ENCODE results near the gene UBE2E3.
A peak's percentile ranks its signal among the peaks of the same experiment; 100 is the strongest.

UBE2E3 gene

DNA sequence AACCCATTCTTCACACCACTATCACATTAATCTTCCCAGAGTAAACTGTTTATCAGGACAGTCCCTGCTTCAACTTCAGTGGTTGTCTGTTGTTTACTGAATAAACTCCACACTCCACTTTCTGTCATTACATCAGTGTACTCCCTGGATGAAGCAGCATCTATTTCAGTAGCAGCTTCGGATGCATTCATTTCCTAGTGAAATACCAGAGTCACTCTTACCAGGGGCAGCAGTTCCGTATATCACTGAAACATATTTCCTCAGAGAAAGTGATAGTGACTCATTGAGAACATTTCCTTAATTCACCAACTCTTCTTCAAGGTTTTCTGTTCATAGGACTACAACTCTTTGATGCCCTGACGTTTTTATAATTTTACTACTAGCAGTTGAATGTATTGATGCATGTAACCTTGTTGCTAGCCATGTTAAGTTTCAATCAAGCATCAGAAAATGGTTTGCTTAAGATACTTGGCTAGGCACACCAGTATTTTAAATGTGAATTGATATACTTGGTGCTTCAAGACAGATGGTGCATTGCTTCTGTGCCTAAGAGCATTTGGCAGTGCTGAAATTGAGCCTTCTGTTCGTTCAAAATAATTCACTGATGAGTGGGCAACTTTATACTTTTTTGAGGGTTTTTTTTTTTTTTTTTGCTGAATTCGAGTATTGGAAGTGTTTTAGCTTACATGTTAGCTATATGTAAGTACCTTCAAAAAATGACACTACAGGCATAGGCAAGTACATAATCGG, 92.3 kb downstream of the UBE2E3 start:
- Histone ChIP-seq H3K27ac (ENCODE audit: insufficient read depth in 1 of 2, low read depth in 1 of 2, low read length in 2 of 2, poor library complexity in 1 of 2, severe bottlenecking in 2 of 2) (no peak overlapping the region), H3K36me3 (ENCODE audit: control insufficient read depth in 4 of 4, insufficient read depth in 4 of 4, low read length in 3 of 4) (peaks cover 0 to 2% (median 0%) of the 10 kb centered on the region in 4 experiments), H3K4me1 (ENCODE audit: control extremely low read depth in 1 of 4, control insufficient read depth in 4 of 4, insufficient read depth in 4 of 4, low read length in 3 of 4) (peaks cover 4 to 19% (median 6%) of the 10 kb centered on the region in 4 experiments), H3K9me3 (ENCODE audit: control extremely low read depth in 1 of 5, control insufficient read depth in 4 of 5, insufficient read depth in 2 of 5, low read depth in 1 of 5, low read length in 4 of 5) (no peaks in the 10 kb centered on the region), H3K4me3 (ENCODE audit: control insufficient read depth in 1 of 7, extremely low read depth in 1 of 7, insufficient read depth in 4 of 7, low read depth in 2 of 7, low read length in 6 of 7) (no peak overlapping the region), H3K27me3 (replicated peaks in 2 of 5; ENCODE audit: control insufficient read depth in 4 of 5, insufficient read depth in 5 of 5, low read length in 4 of 5) (no peaks in the 10 kb centered on the region)
- POLR2A ChIA-PET: no interaction called here
- CTCF ChIA-PET: no interaction called here
- 27% methylated on average over 3 of the region's 6 CpGs for whole genome bisulfite sequencing (ENCODE audit: insufficient coverage)
- peak; percentile 31 to 88 (median 81) for DNase-seq

- CTCF ChIA-PET: interaction anchor here (1.2 kb wide), 1 partner anchor 14 kb away, joined by 4 read pairs; no protein-coding TSS in a partner anchor
- H3K36me3 ChIP-seq (ENCODE audit: control insufficient read depth in 4 of 4, insufficient read depth in 4 of 4, low read length in 3 of 4): peaks cover 0 to 2% (median 0%) of the 10 kb centered on the region in 4 experiments
- POLR2A ChIA-PET: interaction anchor here (0.5 kb wide), 1 partner anchor 44 kb away, joined by 3 read pairs; no protein-coding TSS in a partner anchor
- DNase-seq: no peak
- no peaks in the 10 kb centered on the region for H3K27me3 ChIP-seq (replicated peaks in 2 of 5; ENCODE audit: control insufficient read depth in 4 of 5, insufficient read depth in 5 of 5, low read length in 4 of 5)
- peaks cover 4 to 19% (median 6%) of the 10 kb centered on the region in 4 experiments for H3K4me1 ChIP-seq (ENCODE audit: control extremely low read depth in 1 of 4, control insufficient read depth in 4 of 4, insufficient read depth in 4 of 4, low read length in 3 of 4)
- no peak overlapping the region for H3K4me3 ChIP-seq (ENCODE audit: control insufficient read depth in 1 of 7, extremely low read depth in 1 of 7, insufficient read depth in 4 of 7, low read depth in 2 of 7, low read length in 6 of 7)
- H3K27ac ChIP-seq (ENCODE audit: insufficient read depth in 1 of 2, low read depth in 1 of 2, low read length in 2 of 2, poor library complexity in 1 of 2, severe bottlenecking in 2 of 2): no peak overlapping the region
- no peaks in the 10 kb centered on the region for H3K9me3 ChIP-seq (ENCODE audit: control extremely low read depth in 1 of 5, control insufficient read depth in 4 of 5, insufficient read depth in 2 of 5, low read depth in 1 of 5, low read length in 4 of 5)
Measured at GRCh38 chr2:181073896-181074295, 93.5 kb downstream of the UBE2E3 start.

DNA sequence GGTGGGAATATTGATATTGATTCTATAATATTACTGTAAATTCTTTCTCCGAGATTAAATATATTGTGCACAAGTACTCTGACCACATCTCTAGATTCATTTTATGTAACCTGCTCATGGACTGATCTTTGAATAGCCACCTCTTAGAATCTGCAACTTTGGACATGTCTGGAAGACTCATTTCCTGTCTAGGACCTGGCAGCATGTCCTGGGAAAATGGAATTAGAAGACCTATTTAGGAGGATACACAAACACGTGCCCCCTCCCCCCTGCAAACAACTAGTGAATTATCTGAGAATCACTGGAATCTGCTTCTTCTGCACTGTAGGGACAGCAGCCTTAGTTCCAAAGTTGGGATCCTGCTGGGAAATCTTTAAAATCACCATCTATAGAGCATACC, 94.1 kb downstream of the UBE2E3 start:
- H3K4me3 ChIP-seq (ENCODE audit: control insufficient read depth in 1 of 7, extremely low read depth in 1 of 7, insufficient read depth in 4 of 7, low read depth in 2 of 7, low read length in 6 of 7): no peak overlapping the region
- no peak overlapping the region for H3K27ac ChIP-seq (ENCODE audit: insufficient read depth in 1 of 2, low read depth in 1 of 2, low read length in 2 of 2, poor library complexity in 1 of 2, severe bottlenecking in 2 of 2)
- POLR2A ChIA-PET: no interaction called here
- DNase-seq: no peak
- H3K4me1 ChIP-seq (ENCODE audit: control extremely low read depth in 1 of 4, control insufficient read depth in 4 of 4, insufficient read depth in 4 of 4, low read length in 3 of 4): peaks cover 4 to 19% (median 6%) of the 10 kb centered on the region in 4 experiments
- WGBS (ENCODE audit: insufficient coverage): 100% methylated on average over 1 of the region's 2 CpGs
- peaks cover 0 to 2% (median 0%) of the 10 kb centered on the region in 4 experiments for H3K36me3 ChIP-seq (ENCODE audit: control insufficient read depth in 4 of 4, insufficient read depth in 4 of 4, low read length in 3 of 4)
- CTCF ChIA-PET: interaction anchor here (1.2 kb wide), 1 partner anchor 14 kb away, joined by 4 read pairs; no protein-coding TSS in a partner anchor
- no peaks in the 10 kb centered on the region for H3K9me3 ChIP-seq (ENCODE audit: control extremely low read depth in 1 of 5, control insufficient read depth in 4 of 5, insufficient read depth in 2 of 5, low read depth in 1 of 5, low read length in 4 of 5)
- H3K27me3 ChIP-seq (replicated peaks in 2 of 5; ENCODE audit: control insufficient read depth in 4 of 5, insufficient read depth in 5 of 5, low read length in 4 of 5): no peaks in the 10 kb centered on the region

- H3K4me3 ChIP-seq (ENCODE audit: control insufficient read depth in 1 of 7, extremely low read depth in 1 of 7, insufficient read depth in 4 of 7, low read depth in 2 of 7, low read length in 6 of 7): no peak overlapping the region
- H3K4me1 ChIP-seq (ENCODE audit: control extremely low read depth in 1 of 4, control insufficient read depth in 4 of 4, insufficient read depth in 4 of 4, low read length in 3 of 4): peaks cover 0 to 8% (median 2%) of the 10 kb centered on the region in 4 experiments
- H3K9me3 ChIP-seq (ENCODE audit: control extremely low read depth in 1 of 5, control insufficient read depth in 4 of 5, insufficient read depth in 2 of 5, low read depth in 1 of 5, low read length in 4 of 5): no peaks in the 10 kb centered on the region
- no peak for DNase-seq
- no CpG with 5 or more reads among the region's 1 CpG for WGBS (ENCODE audit: insufficient coverage)
- POLR2A ChIA-PET: no interaction called here
- CTCF ChIA-PET: interaction anchor here (0.6 to 2.1 kb wide), 4 partner anchors 9 to 638 kb away, joined by 3 to 13 read pairs (median 4); no protein-coding TSS in a partner anchor
- no peak overlapping the region for H3K27ac ChIP-seq (ENCODE audit: insufficient read depth in 1 of 2, low read depth in 1 of 2, low read length in 2 of 2, poor library complexity in 1 of 2, severe bottlenecking in 2 of 2)
- peaks cover 0 to 2% (median 0%) of the 10 kb centered on the region in 4 experiments for H3K36me3 ChIP-seq (ENCODE audit: control insufficient read depth in 4 of 4, insufficient read depth in 4 of 4, low read length in 3 of 4)
- no peaks in the 10 kb centered on the region for H3K27me3 ChIP-seq (replicated peaks in 2 of 5; ENCODE audit: control insufficient read depth in 4 of 5, insufficient read depth in 5 of 5, low read length in 4 of 5)
Measured at GRCh38 chr2:181076658-181077057, 96.3 kb downstream of the UBE2E3 start.

GRCh38 chr2:181077128-181077709, 96.8 kb downstream of the UBE2E3 start:
- Histone ChIP-seq H3K9me3 (ENCODE audit: control extremely low read depth in 1 of 5, control insufficient read depth in 4 of 5, insufficient read depth in 2 of 5, low read depth in 1 of 5, low read length in 4 of 5) (no peaks in the 10 kb centered on the region), H3K4me1 (ENCODE audit: control extremely low read depth in 1 of 4, control insufficient read depth in 4 of 4, insufficient read depth in 4 of 4, low read length in 3 of 4) (peaks cover 0 to 7% (median 2%) of the 10 kb centered on the region in 4 experiments), H3K36me3 (ENCODE audit: control insufficient read depth in 4 of 4, insufficient read depth in 4 of 4, low read length in 3 of 4) (peaks cover 0 to 2% (median 0%) of the 10 kb centered on the region in 4 experiments), H3K27ac (ENCODE audit: insufficient read depth in 1 of 2, low read depth in 1 of 2, low read length in 2 of 2, poor library complexity in 1 of 2, severe bottlenecking in 2 of 2) (no peak overlapping the region), H3K27me3 (replicated peaks in 2 of 5; ENCODE audit: control insufficient read depth in 4 of 5, insufficient read depth in 5 of 5, low read length in 4 of 5) (no peaks in the 10 kb centered on the region), H3K4me3 (ENCODE audit: control insufficient read depth in 1 of 7, extremely low read depth in 1 of 7, insufficient read depth in 4 of 7, low read depth in 2 of 7, low read length in 6 of 7) (no peak overlapping the region)
- ChIA-PET POLR2A (no interaction called here), CTCF (interaction anchor here (2.1 kb wide), 1 partner anchor 637 kb away, joined by 6 read pairs; no protein-coding TSS in a partner anchor)
- DNase-seq: peak; percentile 69 to 86 (median 84)
- WGBS (ENCODE audit: insufficient coverage): 67% methylated on average over 2 of the region's 4 CpGs

- no peak for DNase-seq
- ChIA-PET POLR2A (no interaction called here), CTCF (interaction anchor here (1.6 to 3.7 kb wide), 3 partner anchors 20 to 632 kb away, joined by 4 to 9 read pairs (median 6); no protein-coding TSS in a partner anchor)
- Histone ChIP-seq H3K4me3 (ENCODE audit: control insufficient read depth in 1 of 7, extremely low read depth in 1 of 7, insufficient read depth in 4 of 7, low read depth in 2 of 7, low read length in 6 of 7) (no peak overlapping the region), H3K4me1 (ENCODE audit: control extremely low read depth in 1 of 4, control insufficient read depth in 4 of 4, insufficient read depth in 4 of 4, low read length in 3 of 4) (no peaks in the 10 kb centered on the region), H3K27me3 (replicated peaks in 2 of 5; ENCODE audit: control insufficient read depth in 4 of 5, insufficient read depth in 5 of 5, low read length in 4 of 5) (no peaks in the 10 kb centered on the region), H3K27ac (ENCODE audit: insufficient read depth in 1 of 2, low read depth in 1 of 2, low read length in 2 of 2, poor library complexity in 1 of 2, severe bottlenecking in 2 of 2) (no peak overlapping the region), H3K9me3 (ENCODE audit: control extremely low read depth in 1 of 5, control insufficient read depth in 4 of 5, insufficient read depth in 2 of 5, low read depth in 1 of 5, low read length in 4 of 5) (no peaks in the 10 kb centered on the region), H3K36me3 (ENCODE audit: control insufficient read depth in 4 of 4, insufficient read depth in 4 of 4, low read length in 3 of 4) (no peaks in the 10 kb centered on the region)
- WGBS (ENCODE audit: insufficient coverage): no CpG with 5 or more reads among the region's 2 CpGs
Measured at GRCh38 chr2:181083140-181083539, 102.7 kb downstream of the UBE2E3 start.

GRCh38 chr2:181085734-181086133, 105.3 kb downstream of the UBE2E3 start:
- ChIA-PET CTCF (interaction anchor here (1.0 to 1.1 kb wide), 2 partner anchors 10 to 632 kb away, joined by 3 read pairs; no protein-coding TSS in a partner anchor), POLR2A (no interaction called here)
- no peaks in the 10 kb centered on the region for H3K27me3 ChIP-seq (replicated peaks in 2 of 5; ENCODE audit: control insufficient read depth in 4 of 5, insufficient read depth in 5 of 5, low read length in 4 of 5)
- H3K27ac ChIP-seq (ENCODE audit: insufficient read depth in 1 of 2, low read depth in 1 of 2, low read length in 2 of 2, poor library complexity in 1 of 2, severe bottlenecking in 2 of 2): no peak overlapping the region
- H3K4me1 ChIP-seq (ENCODE audit: control extremely low read depth in 1 of 4, control insufficient read depth in 4 of 4, insufficient read depth in 4 of 4, low read length in 3 of 4): no peaks in the 10 kb centered on the region
- no peak for DNase-seq
- no peaks in the 10 kb centered on the region for H3K36me3 ChIP-seq (ENCODE audit: control insufficient read depth in 4 of 4, insufficient read depth in 4 of 4, low read length in 3 of 4)
- no peak overlapping the region for H3K4me3 ChIP-seq (ENCODE audit: control insufficient read depth in 1 of 7, extremely low read depth in 1 of 7, insufficient read depth in 4 of 7, low read depth in 2 of 7, low read length in 6 of 7)
- no CpG with 5 or more reads among the region's 1 CpG for WGBS (ENCODE audit: insufficient coverage)
- no peaks in the 10 kb centered on the region for H3K9me3 ChIP-seq (ENCODE audit: control extremely low read depth in 1 of 5, control insufficient read depth in 4 of 5, insufficient read depth in 2 of 5, low read depth in 1 of 5, low read length in 4 of 5)
